Measurements from ENCODE around the gene ANXA4.
A peak's percentile ranks its signal among the peaks of the same experiment; 100 is the strongest.
"Not testable (repeated sequence)": the region's sequence is repeated elsewhere in the genome, so short reads cannot be mapped to it uniquely, and the experiment has no call there.

ANXA4 gene

GRCh38 chr2:69723791-69724190, 18.1 kb upstream of the ANXA4 start:
- DNase-seq, result no peak

GRCh38 chr2:69724540-69725159, 17.3 kb upstream of the ANXA4 start:
- DNase-seq, result peak; percentile 16

- no peak for DNase-seq
Observed at GRCh38 chr2:69725706-69726360, 16.1 kb upstream of the ANXA4 start.

- DNase-seq, result no peak
Observed at GRCh38 chr2:69729266-69729665, 12.7 kb upstream of the ANXA4 start.

GRCh38 chr2:69729781-69730180, 12.2 kb upstream of the ANXA4 start:
- no peak for DNase-seq

- DNase-seq, result no peak
Observed at GRCh38 chr2:69731147-69731970, 10.6 kb upstream of the ANXA4 start.

GRCh38 chr2:69733342-69734034, 8.4 kb upstream of the ANXA4 start:
- no peak for DNase-seq

- no peak for DNase-seq
Observed at GRCh38 chr2:69734035-69734611, 7.8 kb upstream of the ANXA4 start.

- no peak for DNase-seq
Observed at GRCh38 chr2:69734854-69735544, 6.9 kb upstream of the ANXA4 start.

GRCh38 chr2:69735686-69736085, 6.2 kb upstream of the ANXA4 start:
- no peak for DNase-seq

- not testable (repeated sequence) for DNase-seq
Observed at GRCh38 chr2:69738149-69738548, 3.8 kb upstream of the ANXA4 start.

- no peak for DNase-seq
Observed at GRCh38 chr2:69740502-69740951, 1.4 kb upstream of the ANXA4 start.

GRCh38 chr2:69741229-69741574, 732 bp upstream of the ANXA4 start:
- no peak for DNase-seq

- DNase-seq, result no peak
Observed at GRCh38 chr2:69742322-69742952, 503 bp downstream of the ANXA4 start.

GRCh38 chr2:69743847-69744264, 1.9 kb downstream of the ANXA4 start:
- DNase-seq, result no peak

GRCh38 chr2:69744456-69744855, 2.5 kb downstream of the ANXA4 start:
- no peak for DNase-seq

GRCh38 chr2:69745035-69745434, 3.1 kb downstream of the ANXA4 start:
- no peak for DNase-seq

GRCh38 chr2:69750246-69750645, 8.3 kb downstream of the ANXA4 start:
- DNase-seq, result no peak

- DNase-seq, result no peak
Observed at GRCh38 chr2:69753659-69754363, 11.9 kb downstream of the ANXA4 start.

GRCh38 chr2:69754633-69755032, 12.7 kb downstream of the ANXA4 start:
- DNase-seq, result no peak

- DNase-seq, result no peak
Observed at GRCh38 chr2:69755862-69756467, 14.0 kb downstream of the ANXA4 start.
